ENCODE data around the gene FOXRED1. TPM values are rescaled to one million over a fixed set of nuclear protein-coding genes. Genes with fewer than 3 reads are reported as not detected.

Gene FOXRED1
- total RNA-seq = 13.0 and 13.1 TPM in 2 replicates

DNA sequence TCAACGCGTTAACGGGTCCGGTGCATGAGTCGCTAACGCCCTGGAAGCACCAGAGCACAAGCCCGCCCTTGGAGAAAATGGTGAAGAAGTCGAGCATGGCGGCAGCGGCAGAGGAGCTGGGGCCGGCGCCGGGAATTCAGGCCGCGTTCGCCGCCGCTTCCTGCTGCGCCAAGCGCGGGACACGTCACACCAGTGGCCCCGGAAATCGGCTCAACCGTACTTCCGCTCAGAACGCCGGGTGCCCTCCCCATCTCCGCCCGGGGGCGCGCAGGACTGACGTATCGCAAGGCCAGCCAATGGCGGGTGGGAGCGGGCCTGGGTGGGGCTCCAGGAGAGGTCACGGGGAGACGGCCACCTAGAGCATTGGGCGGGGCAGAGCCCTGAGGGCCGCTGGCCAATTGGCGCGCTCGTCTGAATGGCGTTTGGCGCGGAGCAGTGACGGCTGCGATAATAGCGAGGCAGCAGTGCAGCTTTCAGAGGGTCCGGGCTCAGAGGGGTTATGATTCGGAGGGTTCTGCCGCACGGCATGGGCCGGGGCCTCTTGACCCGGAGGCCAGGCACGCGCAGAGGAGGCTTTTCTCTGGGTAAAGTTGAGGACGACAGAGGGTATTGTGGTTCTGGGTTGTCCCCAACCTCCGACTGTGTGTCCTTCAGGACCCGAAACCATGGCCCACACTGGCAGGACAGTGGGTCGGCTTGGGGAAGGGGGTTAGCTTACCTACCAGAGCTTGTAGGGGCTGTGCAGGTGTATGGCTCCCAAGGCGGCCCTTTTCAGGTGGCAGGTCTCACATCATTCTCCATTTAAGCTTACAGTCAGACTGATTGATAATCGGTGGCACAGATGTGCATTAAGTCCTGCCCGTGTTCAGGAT, at the start of gene FOXRED1, which contains the start of gene SRPRA:
FOXRED1 (plus strand) TSS at position 447 of the 872 bp plus-strand sequence; CDS start at position 500, 53 bp downstream.
SRPRA (minus strand) TSS at position 188 of the 872 bp plus-strand sequence; CDS start at position 97, 91 bp downstream.

DNA sequence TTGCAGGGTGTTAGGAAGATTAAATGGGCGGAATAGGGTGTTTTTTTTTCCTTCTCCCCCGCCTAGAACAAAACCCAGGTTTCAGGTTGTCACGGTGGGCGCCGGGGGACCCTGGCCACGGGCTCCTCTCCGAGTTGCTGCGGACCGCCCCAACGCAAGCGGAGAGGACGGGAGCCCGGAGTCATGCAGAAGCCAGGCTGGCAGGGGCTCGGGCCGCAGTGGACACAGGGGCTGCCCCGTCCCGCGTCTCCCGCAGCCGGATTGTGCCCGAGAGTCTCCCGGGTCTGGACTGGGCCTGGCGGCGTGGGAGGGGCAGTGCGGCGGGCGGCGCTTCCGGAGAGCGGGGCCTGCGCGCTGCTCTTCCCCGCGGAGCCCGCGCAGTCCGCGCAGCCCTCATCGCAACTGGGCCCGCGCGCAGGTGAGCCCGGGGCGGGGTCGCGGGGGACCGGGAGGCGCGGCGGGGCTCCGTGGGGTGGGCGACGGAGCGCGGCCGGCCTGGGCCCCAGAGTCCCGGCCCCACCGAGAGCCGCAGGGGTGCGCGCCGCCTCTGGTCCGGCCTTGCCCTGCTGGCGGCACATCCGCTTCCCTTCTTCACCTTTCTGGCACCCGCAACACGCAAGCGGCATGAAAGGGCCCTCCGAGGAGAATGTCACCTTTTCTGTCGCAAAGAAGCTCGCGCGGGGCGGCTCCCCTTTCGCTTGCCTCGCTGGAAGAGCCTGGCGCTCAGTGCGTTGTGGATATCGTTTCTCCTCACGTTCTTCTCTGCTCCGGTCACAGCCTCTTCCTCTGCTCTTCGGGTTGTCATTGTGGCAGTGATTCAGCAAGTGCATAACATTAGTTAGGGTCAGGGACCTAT, 14.0 kb downstream of the FOXRED1 start, which contains the start of gene TIRAP:
TIRAP (plus strand) TSS at position 358 of the 856 bp plus-strand sequence. CDS start 7,802 bp downstream, outside the sequence.

DNA sequence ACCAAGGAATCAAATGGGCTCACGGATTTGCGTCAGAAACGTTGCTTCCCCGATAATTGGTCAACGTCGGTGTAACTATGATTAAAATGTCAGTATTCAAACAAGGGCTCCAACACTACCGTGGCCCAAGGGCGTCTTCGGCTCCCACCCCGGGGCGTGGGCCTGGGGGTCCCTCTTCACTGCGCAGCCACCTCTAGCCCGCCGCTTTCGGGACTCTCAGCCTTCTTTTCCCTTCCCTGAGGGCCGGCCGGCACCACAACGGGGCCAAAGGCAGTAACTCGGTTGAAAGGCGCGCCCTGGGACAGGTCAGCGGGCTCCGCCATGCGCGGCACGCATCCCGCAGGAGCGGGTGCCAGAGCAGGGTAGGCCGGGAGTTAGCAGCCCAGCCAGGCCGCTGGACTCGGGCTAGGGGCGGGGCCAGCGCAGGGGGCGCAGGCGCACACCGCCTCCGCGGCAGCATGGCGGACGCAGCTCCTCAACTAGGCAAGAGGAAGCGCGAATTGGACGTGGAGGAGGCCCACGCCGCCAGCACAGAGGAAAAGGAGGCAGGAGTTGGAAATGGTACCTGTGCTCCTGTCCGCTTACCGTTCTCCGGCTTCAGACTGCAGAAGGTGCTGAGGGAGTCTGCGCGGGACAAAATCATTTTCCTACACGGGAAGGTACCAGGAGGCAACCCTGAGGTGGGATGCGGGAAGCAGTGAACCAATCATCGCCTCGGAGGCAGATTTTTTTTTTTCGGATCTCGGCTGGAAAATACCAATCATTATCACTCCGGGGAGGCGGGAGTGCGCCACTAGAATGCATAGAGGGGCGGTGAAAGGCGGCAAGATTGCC, 34.9 kb downstream of the FOXRED1 start, which contains the start of gene DCPS:
DCPS (plus strand) TSS at position 438 of the 834 bp plus-strand sequence; CDS start at position 459, 21 bp downstream.

Small RNAs within 50 kb of the gene (small RNA-seq; reads per million reads assigned to genes)
- not detected for gene RN7SL351P

Other genes starting within 250 kb of the FOXRED1 start
- gene CDON, start 206.3 kb upstream of the FOXRED1 start, total RNA-seq = 3.3 and 4.7 TPM in 2 replicates
- 37.7 and 46.1 TPM in 2 replicates for gene RPUSD4, start 57.5 kb upstream of the FOXRED1 start, total RNA-seq
- gene FAM118B, start 57.4 kb upstream of the FOXRED1 start, total RNA-seq = 41.1 and 47.4 TPM in 2 replicates
- 96.0 and 103 TPM in 2 replicates for gene SRPRA, start 259 bp upstream of the FOXRED1 start, total RNA-seq
- gene TIRAP, start 13.9 kb downstream of the FOXRED1 start, total RNA-seq = 8.1 and 9.5 TPM in 2 replicates
- gene DCPS, start 34.9 kb downstream of the FOXRED1 start, total RNA-seq = 11.1 and 15.3 TPM in 2 replicates
- 12.8 and 17.0 TPM in 2 replicates for gene ST3GAL4, start 86.5 kb downstream of the FOXRED1 start, total RNA-seq

All from vein endothelial cell (primary cell).